Measurements from ENCODE around the gene ERC2.

The ERC2 gene

DNA sequence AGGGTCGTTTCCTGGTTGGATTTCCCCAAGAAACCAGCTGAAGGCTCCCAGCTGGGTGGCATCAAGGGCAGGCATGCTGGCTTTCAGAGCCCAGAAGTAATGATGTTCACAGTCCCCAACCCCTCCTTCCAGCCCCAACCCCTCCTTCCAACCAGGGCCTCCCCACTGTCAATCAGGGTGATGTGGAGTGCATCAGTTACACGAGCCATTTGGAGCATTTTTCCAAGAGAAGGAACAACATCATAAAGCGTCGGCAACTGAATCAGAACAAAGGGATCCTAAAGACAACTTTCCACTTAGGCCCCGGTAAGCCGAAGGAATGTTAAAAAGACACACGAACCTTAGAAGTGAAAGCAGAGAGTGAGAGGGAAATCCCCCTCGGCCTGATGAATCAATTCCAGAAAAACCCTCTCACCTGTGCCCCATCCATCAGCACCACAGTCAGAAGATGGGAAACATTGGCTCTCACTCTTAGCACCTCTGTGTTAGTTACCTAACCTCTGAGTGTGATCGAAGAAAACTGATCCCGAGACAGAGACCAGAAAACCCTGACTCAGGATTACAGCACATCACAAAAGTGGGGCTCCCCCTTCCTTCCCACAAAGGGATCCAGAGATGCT lies 880.0 kb downstream of the ERC2 start:
- DNase-seq (ENCODE audit: low read depth): no peak

DNA sequence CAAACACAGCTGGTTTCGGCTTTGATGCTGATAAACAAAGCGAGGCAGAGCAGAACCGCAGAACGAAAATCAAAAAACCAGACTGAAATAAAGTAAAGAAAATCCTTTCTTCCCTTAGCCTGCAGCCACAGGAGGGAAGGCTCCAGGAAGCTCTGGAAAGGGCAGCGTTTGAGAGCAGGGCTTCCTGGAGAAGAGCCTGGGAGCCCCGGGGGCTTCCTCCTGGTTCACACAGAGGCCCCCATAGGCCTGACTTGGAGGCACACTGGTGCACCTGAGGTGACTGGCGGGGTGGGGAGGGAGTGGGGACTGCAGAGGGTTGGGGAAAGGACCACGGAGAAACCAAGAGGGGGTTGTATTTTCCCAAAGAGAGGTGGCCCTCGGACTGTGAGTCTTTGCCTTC lies 882.4 kb downstream of the ERC2 start:
- no peak for DNase-seq (ENCODE audit: low read depth)

DNA sequence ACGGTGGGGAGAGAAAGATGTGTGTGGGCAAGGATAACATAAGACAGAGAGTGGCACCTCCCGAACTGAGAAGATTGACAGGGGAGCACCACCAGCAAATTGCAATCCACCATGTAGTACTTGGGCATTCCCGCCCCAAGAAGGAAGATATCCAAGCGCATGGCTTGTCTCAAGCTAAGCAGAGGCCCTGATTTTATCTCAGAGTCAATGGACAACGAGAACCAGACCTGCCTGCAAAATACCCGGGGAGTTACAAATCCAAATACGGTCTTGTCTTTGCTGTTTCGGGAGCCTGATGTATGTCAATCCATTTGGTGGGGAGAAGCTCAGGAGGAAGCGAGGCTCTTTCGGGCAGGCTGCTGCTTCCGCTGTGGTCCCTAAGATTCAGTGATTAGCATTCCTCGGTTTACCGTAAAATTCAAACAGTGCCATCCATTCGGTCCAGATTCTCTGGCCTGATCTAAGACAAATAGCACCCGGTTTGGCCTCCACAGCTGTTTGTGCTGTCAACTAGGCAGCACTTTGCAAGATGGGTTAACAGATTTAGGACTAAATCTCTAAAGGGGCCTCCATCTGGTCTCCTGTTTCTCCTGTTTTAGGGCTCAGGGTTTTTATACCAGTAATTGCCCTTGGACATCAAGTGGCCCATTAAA lies 883.4 kb downstream of the ERC2 start:
- no peak for DNase-seq (ENCODE audit: low read depth)

DNA sequence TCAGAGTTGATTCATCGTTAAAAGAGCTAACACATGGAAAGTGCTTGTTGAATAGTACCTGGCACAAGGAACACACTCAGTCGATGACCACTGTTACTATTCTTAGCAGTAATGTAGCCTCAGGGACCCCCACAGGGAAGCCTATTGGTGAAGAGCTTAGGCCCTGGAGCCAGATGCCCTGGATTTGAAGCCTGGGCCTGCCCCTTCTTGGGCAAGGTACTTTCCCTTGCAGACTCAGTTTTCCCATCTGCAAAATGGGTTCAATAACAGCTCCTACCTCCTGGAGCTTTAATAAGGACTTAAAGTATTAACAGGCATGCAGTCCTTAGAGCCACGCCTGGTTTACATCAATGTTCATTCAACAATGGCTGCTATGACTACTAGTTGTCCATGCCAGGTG lies 884.2 kb downstream of the ERC2 start:
- DNase-seq (ENCODE audit: low read depth): no peak

DNA sequence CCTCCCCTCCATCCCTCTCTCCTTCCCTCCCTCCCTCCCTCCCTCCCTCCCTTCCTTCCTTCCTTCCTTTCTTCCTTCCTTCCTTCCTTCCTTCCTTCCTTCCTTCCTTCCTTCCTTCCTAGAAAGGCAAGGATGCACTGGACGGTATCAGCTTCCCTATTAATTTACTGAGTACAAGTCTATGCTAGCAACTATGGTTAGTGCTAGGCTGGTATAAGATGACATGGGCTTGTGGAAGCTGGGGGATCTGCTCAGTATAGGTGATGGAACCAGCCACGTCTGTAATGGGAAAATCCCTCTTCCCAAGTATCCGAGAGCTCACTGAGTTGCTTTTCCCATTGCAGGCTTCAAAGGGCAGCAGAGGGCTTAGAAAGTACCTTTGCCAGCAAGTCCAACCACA lies 884.8 kb downstream of the ERC2 start:
- DNase-seq (ENCODE audit: low read depth): no peak

DNA sequence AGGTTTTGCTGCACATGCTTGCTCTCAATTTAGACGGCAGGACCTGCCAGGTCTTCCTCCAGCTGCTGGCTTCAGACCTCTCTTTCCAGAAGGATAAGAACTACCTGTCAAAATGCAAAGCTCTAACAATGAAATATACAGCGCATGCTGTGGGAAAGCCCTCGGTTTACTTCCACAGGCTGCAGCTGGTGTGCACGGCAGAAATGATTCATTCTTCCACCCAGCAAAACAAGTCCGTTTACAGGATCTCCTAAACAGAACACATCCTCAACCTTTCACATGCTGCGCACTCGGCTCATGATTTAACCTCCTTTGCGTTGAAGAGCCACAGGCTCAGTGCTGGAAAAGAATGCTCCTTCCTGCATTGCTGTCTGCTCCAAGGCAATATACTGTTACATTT lies 888.8 kb downstream of the ERC2 start:
- DNase-seq (ENCODE audit: low read depth): no peak

DNA sequence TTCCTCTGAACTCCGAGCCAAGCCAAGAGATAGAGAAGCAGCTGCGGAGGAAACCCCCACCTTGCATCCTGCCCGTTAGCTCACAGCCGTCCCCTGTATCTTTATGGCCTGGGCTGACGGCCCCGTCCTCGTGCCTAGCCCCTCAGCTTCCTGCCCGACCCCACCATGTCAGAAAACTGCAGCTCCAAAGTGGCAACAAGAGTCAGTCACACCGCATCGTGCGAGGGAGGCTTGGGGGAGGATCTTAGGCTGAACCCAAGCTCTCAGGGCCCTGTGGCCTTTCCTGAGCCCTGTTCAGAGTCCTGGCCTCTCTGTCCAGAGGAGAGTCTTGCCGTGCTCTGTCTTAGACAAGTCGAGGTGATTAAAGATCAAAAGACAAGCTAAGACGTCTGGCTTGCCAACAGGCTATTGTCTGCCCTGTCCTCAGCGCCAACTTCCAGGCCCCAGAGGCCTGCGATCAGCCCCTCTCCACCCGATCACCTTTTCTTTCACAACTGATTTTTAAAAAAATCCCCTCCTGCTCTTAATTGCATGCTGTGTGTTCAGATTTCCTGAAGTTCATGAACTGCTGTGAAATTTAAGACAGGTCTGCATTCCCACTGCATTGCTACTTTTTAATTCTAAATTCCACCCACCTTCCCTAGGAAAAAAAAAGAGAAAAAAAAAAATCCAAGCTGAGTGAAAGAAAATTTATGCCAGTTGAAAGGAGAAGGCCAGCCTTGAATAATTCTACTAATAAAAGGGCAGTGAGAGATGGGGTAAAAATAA lies 891.5 kb downstream of the ERC2 start:
- no peak for DNase-seq (ENCODE audit: low read depth)

DNA sequence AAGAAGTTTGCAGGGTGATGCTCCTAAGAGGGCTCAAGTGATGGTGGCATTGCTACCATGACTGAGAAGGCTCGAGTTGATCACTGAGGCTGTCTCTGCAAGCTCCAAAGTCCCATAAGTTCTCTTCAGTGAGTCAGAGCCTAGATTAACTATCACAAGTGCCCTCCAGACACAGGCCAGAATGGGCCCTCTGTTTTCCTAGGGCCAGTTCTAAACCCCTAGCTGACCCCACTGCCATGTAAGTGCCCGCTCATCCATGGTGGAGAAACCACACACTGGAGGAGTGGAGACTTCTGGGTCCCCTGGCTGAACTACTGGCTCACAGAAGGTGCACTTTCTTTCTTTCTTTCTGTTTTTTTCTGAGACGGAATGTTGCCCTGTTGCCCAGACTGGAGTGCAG lies 893.6 kb downstream of the ERC2 start:
- DNase-seq (ENCODE audit: low read depth): no peak

DNA sequence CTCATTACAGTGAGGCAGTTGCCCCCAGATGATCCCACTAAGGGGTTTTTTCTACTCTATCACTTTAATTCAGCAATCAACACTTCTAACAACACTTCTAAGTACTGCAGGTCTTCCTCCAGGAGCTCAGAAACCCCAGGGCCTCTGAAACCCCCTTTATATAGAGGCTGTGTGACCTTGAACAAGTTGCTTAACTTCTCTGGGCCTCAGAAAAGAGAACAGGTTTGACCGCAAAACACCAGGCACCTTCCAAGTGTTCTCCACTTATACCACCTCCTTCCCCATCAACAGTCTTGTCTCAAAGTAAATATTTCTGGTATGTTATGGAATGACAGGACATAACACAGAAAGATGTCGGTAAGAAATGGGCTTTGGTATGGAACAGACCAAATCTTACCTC lies 895.5 kb downstream of the ERC2 start:
- no peak for DNase-seq (ENCODE audit: low read depth)

DNA sequence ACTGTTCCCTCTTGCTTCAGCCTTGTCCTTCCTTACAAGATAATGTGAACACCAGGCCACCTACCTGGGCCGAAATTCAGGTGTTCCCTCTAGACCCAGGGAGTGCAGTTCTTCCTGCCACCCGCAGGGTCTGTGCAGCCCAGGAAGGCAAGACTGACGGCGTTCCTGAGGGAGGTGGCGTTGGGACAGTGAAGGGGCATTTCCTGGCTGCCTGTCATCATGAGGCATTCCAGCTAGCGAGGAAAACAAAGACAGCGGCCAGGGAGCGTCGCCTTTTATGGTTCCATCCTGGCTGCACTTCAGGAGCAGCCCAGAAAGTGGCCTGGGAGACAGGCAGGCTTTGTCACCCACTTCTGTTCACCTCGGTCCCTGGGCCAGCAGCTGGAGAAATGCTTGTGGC lies 896.4 kb downstream of the ERC2 start:
- no peak for DNase-seq (ENCODE audit: low read depth)

DNA sequence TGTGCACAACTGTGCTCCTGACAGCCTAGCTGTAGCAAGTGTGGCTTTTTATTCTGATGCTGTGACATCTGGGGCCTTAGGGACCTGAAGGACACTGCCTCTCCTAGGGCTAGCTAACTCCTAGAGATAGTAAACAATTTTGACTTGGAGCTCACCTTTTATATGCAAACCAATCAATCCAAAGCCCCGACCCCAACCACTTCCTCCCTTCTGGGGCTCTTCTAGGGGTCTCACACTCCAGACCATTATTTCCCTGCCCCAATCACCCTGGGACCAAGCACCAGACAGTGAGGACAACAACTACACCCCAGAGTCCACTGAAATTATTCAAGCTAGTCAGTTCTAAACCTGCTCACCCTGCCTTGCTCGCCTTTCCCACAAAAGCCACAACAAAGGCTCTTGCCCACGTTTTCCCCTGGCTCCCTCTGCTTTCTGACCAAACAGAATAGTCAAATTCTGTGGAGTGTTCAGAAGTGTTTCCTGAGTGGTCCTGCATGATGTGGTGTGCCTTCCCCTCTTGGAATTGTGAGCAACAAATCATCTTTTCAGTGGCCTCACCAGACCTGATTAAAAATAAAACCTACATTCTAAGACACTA lies 897.0 kb downstream of the ERC2 start:
- no peak for DNase-seq (ENCODE audit: low read depth)

DNA sequence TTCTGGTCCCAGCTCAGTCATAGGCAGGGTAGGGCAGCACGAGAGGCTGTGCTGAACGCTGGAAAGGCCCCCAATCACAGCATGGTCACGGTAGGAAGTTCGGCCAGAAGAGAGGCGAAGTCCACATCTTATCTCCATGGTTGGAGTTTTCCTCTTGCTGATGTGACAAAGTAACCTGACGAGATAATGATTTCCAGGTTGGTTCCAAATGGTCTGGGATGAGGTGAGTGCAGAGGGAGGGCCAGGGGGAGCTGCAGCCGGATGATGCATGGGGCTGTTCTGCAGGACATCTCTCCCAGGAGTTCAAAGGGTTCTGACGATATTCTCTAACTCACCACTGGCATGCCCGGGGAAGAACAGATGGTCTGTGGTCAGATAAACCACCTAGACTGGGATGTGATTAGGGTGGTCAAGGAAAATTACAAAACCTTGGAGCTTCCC lies 898.0 kb downstream of the ERC2 start:
- no peak for DNase-seq (ENCODE audit: low read depth)

DNA sequence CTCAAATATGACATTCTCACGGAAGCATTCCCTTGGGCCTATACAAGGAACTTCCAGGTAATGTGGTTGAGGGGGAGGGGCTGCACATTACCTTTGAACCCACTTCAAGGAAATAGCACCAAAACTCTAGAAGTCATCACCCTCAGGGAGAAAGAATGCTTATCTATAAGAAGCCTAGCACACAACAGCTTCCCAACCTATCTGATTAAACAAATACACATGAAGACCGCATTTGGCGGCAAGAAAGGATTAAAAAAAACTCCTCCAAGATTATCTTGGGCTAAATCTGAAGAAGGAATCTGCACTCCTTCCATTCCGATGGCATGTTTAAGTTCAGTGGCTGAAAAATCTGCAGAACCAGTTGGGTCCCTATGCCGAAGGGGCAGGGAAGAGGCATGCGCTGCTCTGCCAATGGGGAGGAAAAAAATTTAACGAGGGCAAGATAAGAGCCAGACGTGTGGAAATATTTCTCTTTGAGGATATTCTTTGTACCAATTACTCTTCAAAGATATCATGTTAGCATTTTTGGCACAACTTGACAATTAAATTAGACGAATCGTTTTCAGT lies 899.2 kb downstream of the ERC2 start:
- no peak for DNase-seq (ENCODE audit: low read depth)

DNA sequence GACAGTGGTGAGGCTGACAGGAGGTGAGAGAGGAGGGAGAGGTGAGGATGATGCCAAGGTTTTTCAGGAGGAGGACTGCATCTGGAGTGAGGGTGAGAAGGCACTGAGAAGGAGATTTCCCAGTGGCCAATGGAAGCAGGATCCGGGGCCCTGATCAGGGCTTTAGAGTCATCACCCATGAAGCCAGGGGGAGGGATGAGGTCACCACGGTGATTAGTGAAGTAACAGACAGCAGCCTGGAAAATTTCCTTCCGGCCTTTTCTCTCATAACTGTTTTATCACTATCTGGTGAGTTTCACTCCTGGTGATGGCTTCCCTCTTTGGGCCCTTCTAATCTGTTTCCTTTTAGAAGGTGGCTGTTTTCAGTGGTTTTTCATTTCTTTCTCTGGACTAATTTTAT lies 900.7 kb downstream of the ERC2 start:
- DNase-seq (ENCODE audit: low read depth): no peak

DNA sequence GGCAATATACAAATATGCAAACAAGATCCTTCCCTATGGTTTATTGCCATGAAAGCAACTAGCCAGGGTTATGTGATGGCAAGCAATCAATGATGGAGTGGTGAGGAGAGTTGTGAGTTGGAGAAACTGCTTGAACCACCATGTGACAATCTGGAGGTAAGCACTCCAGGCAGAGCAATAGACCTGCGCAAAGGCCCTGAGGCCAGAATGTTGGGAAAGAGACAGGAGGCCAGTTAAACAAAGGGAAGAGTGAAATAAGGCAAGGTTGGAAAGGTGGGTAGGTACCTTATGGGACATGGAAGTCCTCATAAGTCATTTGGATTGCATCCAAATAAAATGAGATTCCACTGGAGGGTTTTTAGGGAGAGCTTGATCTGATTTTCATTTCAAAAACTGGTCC lies 901.1 kb downstream of the ERC2 start:
- no peak for DNase-seq (ENCODE audit: low read depth)

DNA sequence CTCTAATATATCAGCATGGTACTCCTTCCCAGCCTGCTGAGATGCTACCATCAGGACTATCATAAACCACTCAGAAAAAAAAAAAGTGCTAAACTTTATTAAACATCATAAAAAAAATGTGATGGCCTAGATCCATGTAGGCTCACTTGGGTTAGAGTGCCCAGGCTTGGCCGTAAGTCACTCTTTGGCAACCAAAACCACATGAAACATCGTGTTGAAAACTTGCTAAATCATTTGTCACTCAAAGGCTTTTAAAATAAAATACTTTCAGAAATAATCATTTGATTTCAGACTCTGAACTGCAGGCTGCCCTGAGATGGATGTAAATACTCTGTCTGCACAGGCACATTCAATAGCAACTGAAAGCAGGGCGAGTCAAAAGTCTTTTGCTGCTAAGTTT lies 902.7 kb downstream of the ERC2 start:
- DNase-seq (ENCODE audit: low read depth): no peak

DNA sequence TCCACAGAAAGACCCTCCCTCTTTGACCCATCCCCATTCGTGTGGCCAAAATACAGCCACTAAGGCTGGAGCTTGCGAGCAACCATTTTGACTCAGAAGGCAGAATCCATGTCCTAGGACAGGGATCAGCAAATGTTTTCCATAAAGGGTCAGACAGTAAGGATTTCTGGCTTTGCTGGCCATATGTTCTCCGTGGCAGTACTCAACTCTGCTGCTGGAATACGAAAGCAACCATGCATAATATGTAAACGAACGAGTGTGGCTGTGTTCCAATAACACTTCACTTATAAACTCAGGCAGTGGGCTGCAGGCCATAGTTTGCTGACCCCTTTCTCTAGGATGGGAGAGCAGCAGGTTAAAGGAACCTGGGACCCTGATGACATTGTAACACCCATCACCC lies 903.5 kb downstream of the ERC2 start:
- DNase-seq (ENCODE audit: low read depth): no peak

DNA sequence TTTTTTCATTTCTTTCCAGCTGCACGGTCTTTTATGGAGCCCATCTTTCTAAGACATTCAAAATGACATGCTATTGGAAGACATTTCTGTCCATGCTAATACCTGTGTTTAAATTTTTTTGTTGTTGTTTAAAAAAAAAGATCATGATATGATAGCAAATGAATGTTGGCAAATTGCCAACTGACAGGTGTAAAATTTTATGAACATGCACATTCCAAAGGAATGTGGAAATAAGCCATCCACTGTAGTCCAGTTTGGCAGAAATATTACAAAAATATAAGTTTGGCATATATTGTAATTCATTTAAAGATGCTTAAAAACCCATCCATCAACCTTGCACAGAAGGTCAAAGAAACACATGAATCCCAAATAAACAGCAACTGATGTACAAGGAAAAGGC lies 905.6 kb downstream of the ERC2 start:
- DNase-seq (ENCODE audit: low read depth): no peak

DNA sequence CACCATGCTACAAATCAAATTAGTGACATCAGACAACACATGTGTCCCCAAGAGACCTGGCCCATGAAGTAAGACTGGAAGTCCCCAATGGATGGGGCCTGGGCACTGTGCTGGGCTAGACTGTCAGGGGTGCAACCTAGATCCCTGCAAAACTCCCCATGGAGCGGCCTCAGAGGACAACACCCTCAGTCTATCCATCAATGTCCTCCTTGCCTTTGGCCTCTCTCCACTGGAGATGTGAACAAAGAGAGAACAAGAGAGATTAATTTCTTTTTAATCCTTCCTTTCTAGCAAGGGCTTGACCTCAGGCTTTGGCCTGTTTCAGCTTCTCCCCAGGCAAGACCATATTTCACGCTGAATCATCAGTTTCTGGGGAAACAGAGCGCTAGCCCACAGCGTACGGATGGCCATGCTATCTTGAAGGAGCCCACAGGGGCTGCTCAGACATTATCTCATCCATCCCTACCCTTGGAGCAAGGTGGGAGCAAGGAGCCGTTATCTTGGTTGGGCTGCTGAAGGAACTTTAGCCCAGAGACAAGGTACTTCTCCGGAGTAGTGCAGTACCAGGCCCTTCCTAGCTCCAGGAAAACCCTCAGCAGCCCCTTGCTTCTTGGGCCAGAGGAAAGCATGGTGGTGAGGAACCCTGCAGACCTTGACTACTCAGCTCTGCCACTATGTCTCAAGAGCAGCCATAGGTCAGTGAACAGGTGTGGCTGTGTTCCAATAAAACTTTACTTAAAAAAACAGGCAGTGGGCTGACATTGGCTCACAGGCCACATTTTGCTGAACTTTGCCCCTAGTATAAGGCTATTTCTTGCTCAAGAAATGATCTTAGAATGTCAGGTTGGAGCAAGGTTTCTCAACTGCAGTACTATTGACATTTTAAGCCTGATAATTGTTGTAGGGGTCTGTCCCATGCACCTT lies 908.5 kb downstream of the ERC2 start:
- DNase-seq (ENCODE audit: low read depth): no peak

DNA sequence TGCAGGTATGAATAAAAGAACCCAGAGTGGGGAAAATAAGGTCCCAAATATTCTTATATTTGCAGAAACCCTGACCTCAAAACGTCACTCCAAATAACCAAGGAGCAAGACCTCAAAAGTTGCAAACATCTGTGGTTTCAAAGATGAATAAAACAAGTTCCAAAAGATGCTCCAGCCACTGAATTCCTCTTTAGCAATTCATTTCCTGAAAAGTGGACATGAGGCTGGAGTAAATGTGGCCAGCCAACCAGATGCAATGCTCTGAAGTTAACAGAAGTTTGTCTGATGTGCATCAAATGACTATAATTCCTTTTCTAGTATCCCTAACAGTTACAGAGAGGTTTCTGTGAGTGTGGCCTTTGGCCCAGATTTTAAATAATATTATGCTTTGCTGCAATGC lies 910.0 kb downstream of the ERC2 start:
- no peak for DNase-seq (ENCODE audit: low read depth)

DNA sequence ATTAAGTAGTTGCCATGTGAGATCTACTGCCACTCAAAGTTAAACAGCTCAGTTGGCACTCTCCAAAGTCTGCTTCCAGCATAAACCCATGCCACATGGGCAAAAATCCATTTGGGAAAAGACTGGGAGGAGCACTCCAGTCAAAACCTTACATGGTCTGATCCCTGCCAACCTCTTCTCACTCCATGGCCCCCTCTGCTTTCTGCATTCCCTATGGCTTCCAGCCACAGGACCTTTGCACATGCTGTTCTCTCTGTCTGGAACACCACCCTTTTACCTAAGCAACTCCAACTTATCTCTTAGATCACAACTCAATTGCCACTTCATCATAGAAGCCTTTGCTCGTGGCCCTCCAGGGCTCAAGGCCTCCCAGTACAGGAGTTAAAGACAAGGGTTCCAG lies 910.7 kb downstream of the ERC2 start:
- DNase-seq (ENCODE audit: low read depth): no peak

Measured in stimulated activated CD8-positive, alpha-beta memory T cell treated with anti-CD3 and anti-CD28 coated beads, Interleukin-15, amount 100 ng/mL, for 24 hours (primary cell).